GM19468 (cell line): ENCODE measurements around the gene RERE.
"Not testable (repeated sequence)": the region's sequence is repeated elsewhere in the genome, so short reads cannot be mapped to it uniquely, and the experiment has no call there.

ENCODE experiments used
- ATAC-seq: cut with Tn5 transposase; IDR thresholded peaks from one replicate; pipeline ENCODE4 v1.9.1; 2021; ENCODE audit warnings: mild to moderate bottlenecking, moderate library complexity, moderate number of reproducible peaks; ENCODE audit not compliant: unreplicated experiment; ENCODE audit errors: extremely low read depth

Gene RERE

DNA sequence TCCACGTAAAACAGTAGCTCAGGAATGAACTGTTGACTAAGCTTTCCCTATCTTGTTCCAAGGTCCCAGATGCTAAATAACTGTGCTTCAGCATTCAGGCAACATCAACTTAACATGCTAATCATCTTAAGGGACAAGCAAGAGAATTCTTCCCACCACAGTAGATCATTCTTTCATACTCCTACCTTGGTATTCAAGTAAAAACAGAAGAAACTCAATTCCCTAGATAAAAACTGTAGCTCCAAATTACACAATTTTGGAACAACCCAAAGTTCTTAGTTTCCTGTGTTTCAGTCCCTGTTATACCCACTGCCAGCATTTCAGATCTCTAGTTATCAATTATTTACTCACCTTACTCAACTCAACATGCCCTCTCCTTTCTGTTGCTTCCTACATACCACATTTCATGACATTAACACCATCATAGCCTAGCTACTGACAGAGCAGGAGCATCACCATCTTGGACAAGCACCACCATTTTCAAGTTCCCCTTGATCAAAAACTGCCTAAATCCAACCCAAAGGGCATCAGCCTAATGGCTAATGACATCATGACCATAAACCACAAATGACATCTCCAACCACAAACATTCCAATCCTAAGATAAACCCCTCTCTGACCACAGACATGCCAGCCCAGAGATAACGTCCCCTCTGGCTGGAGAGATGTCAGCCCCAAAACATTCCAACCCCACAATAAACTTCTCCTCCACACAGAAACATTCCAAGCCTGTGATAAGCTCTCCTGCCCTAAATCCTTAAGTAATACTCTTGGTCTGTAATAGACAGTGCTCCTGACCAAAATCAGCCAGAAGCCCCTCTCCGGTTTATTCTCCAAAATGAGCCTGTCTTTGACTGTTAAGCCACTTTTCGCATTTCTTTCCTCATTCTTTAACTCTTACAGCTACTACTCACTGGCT is 191.2 kb downstream of the RERE start:
- no peak for ATAC-seq

DNA sequence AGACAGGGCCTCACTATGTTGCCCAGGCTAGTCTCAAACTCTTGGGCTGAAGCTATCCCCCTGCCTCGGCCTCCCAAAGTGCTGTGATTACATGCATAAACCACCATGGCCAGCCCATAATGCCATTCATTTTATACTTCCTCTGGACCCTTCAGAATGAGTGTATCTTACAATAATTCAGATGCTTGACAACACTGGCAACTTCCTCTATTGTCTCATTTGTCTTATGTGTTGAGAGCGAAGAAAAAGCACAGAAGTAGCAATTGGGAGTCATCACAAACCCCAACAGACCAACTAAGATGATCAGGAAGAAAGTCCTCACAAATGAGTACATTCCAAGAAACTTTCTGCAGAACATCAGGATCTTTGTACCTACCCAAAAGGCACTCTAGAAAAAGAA is 191.9 kb downstream of the RERE start:
- no peak for ATAC-seq

DNA sequence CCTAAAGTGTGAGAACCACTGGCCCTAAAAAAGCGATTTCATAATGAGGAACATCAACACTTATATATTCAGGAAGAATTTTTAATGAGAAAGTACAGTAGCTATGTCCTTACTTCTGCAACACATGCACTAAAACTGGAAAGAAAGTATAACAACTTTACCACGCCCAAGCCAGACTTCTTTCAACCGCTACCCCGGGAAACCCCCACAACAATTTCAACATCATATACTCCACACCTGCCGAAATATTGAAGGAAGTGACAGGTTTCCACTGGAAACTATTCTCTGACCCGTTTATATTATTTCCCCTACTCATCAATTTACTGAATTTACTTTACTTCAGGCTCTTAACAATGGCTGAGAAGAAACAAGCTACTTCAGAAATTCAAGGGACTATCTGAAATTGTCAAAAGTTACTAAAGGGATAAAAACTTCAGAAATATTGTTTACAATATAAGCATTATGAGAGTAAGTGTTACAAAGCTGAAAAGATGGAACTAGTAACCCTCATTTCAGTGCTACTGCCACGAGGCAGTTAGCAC is 193.7 kb downstream of the RERE start:
- not testable (repeated sequence) for ATAC-seq

DNA sequence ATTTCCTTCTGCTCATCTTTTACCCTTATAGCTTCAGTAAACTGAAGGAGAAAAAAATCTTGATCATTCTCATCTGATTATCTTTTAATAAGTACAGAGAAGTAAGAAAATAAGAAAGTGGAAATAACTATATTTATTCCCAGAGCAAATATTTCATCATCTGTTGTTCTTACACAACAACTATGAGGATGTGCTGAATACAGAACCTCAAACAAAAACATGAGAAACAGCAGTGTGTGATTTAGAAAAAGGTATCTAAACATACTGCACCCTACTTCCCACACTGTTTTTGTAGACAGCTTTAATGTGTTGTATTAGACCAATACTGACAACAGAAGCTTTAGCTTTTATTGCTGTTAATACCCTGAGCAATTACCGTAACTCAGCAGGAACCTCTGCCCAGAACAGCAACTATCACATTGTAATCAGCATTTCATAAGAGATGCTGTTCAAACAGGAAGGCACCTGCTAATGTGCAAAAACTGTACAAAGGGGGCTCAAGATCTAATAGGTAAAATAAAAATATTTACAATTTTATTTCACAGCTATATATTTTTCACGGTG is 195.6 kb downstream of the RERE start:
- ATAC-seq: not testable (repeated sequence)

DNA sequence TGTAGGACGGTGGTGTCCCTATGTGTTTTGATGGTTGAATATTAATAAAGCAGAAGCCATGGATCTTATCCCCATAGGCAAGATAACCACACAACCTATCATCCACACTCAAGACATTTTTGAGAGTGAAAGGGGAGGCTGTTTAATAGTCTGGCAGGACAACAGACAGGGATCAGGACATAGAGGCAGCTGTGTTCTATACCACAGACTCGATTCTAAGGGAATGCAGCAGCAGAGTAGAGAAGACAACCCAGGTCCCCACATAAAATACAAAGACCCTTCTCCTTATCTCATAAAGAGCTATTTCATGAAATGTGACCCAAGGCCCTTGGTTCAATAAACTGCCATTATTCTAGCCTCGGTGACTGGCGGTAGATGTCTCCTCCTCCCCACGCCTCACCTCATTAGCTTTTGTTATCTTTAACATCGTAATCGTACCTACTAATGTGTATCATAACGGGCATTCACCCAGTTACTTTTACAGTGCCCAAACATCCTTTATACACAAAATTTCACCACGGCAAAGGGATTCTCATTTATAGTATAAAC is 196.3 kb downstream of the RERE start:
- ATAC-seq: not testable (repeated sequence)

DNA sequence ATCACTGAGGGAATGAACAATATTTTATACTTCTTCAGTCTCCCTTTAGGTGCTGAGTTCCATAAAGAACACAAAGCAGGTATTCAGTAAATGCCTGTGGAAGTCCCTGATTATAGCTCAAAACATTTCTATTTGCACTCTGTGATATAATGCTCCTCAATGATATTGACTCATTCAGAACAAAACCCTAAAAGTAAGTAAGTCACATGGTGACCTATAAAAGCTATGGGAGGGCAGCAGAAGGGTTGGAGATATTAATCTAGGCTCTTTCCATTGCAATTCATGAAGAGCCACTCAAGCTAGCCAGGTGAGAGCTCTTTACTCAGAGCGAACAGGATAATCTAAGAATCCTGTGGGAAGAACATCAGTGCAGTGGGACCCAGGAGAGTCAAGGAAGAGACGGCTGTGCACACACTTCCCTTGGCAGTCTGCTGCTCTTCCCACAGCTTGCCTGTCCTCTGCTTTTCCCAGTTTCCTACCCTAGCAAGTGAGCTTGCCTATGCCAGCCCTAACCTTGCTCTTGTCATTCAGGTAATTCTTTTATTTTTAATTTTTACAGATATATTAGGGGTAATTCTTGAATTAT is 197.4 kb downstream of the RERE start:
- ATAC-seq: not testable (repeated sequence)

DNA sequence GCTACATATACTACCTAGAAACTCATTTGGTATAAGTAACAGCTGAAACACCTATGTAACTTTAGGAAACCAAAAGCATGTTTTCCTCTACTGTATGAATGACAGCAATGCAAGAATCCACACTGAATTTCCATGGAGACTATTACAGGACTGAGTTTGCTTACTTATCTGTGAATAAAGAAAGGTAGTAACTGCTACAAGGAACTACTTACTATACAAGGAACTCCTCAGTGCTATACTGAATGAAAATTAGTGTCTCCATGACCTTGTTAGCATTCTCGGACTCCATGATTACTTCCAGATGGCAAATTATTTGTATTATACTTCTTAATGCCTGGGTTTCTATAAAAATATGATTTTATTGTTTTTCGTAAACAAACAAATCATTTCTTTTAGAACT is 198.0 kb downstream of the RERE start:
- not testable (repeated sequence) for ATAC-seq

DNA sequence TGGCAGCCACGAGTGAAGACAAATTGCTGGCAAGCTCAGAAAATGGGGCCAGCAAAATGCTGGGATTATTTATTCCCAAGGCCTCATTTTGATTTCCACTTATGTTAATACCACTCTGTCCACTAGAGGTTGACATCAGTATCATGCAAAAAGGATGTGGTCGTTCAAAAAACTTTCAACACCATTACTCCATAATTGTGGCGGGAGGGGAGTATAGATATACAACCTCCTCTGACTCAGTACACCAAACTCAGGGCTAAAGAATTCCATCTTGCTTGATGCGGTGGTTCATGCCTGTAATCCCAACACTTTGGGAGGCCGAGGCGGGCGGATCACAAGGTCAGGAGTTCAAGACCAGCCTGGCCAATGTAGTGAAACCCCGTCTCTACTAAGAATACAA is 200.6 kb downstream of the RERE start:
- not testable (repeated sequence) for ATAC-seq

DNA sequence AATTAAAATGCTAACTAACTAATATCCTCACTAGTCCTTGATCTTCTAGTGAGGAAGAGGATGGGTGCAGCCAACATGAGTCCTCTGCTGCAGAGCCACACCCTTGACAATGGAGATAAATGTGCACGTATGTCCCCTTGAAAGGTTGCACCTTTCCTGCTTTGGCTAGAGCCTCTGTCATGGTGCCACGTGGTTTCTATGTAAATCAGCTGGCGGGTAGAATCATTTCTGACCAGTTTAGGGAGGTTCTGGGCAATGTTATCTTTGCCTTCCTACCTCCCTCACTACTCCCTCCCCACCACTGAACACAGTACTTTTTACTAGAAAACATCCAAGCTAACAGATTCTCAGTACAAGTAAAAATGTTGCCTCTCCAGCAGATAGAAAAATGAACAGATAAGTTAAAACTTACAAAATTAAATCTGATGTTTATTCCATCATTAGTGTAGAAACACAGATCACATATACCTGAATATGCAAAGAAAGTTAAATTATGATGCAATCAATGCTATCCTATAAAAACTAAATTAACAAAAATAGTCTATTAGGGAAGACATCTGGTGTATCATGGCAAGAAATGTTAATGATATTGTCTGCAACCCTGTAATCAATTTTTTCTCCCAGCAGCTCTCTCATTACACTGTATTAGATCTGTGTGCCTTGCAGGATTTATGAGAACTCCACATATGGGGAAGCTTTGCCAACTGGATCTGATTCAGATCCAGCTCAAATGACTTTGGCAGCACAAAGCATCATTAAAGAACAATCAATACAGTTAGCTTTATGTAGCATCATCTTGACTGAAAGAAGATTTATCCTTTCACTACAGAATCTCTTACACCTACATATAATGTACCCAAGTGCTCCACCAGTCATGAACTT is 205.6 kb downstream of the RERE start:
- not testable (repeated sequence) for ATAC-seq

DNA sequence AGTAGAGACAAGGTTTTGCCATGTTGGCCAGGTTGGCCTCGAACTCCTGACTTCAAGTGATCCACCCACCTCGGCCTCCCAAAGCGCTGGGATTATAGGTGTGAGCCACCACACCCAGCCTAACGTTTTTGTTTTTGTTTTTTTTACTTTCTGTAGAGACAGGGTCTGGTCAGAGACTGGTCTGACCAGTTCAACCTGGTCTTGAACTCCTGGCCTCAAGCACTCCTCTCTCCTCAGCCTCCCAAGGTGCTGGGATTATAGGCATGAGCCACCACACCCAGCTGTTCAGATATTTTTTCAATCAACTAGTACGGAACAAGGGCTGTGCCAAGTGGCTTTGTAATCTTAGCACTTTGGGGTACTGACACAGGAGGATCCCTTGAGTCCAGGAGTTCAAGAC is 209.5 kb downstream of the RERE start:
- ATAC-seq: no peak

DNA sequence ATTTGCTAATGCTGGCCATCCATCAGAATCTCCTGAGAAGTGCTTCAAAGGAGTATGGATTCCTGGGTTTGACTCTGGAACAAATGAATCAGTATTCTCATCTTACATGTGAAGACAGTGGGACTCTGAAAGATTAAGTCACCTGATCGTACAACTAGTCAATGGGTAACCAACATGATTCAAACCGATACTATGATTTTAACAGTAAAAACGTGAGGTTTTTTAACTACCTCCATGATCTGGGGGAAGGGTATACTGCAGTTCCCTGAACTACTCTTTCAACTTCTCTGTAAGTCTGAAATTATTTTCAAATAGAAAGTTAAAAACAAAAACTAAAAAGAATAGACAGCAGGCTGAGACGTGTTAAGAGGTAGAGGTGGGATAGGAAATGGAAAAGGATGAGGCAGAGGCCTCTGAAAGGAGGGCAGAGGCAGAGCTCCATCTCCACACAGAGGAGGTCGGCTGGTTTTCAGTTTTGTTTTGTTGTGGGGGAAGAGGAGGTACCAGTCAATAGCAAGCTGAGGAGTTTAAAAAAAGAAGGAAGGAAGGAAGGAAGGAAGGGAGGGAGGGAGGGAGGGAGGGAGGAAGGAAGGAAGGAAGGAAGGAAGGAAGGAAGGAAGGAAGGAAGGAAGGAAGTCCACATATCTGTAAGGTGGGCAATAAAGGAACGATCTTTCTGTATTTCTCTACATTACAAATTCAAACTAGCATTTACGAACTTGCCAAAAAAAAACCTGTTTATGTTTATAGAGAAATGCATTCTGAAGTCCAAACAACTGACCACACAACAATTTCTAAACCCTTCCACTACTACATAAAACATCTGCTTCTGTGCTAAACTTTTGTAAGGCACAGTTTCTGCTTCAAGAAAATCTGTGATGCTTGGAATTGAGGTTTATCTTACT is 213.1 kb downstream of the RERE start:
- peak; percentile 72 for ATAC-seq

DNA sequence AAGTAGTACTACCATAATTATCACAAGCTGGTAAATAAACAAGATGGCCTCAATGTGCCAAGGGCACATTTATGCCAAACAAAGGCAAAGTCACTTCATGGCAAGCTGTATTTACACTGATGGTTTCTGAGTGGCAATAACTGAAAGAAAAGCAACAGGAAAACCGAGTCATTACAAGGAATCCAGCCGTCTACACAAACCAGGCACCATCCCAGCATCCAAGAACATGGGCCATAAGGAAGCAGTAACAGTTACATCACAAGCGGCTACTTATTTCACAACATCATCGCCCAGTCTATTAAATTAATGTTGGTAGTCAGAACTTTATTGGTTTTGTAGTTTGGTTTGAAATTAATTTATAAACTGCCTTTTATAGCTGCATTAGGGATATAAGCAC is 214.2 kb downstream of the RERE start:
- no peak for ATAC-seq

DNA sequence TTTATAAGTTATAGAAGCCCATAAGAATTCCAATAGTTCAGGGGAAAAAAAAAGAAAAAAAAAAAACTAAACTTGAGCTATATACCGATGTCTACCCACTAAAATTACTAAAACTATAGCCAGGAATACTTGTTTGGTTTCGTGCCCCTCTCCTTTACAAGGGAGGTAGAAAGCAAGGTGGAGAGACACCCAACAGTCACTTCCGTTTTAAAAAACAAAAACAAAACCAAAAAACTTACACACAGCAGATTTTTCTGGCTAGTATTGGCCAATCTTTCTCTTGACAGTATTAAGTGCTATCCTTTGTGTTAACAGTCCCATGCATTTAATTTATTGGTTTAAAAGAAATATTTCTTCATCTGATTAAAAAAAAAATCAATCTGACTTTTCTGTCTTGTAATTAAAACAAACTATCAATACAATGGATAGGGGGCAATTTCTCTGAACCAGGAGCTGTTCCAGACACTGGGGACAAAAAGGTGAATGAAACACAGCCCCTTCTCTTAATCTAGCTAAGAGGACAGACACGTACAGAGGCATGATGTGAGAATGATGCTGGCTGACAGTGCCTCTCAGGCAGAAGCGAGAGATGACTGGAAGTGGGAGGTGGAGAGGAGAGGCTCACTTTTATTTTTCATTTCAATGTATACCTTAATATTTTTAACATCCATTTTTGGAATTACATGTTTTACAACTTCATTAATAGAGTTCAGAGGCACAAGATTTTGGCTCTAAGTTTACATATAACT is 214.8 kb downstream of the RERE start:
- ATAC-seq: no peak

DNA sequence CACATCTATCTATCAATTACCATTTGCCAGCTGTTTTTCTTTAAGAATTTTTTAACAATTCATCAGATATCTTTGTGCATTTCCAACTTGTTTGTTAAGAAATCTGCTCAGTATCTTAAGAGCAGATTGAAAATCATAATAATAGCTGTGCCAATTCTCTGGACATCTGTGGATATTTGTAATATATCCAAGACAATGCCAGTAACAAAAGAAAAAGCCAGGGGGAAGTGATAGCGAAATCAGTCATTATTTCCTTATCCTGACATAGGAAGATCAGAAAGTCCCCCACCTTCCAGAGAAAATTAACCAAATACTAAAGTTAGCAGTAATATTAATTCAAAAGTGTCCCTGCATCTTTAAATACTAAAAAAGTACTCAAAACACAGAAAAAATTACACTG is 217.1 kb downstream of the RERE start:
- ATAC-seq: no peak

DNA sequence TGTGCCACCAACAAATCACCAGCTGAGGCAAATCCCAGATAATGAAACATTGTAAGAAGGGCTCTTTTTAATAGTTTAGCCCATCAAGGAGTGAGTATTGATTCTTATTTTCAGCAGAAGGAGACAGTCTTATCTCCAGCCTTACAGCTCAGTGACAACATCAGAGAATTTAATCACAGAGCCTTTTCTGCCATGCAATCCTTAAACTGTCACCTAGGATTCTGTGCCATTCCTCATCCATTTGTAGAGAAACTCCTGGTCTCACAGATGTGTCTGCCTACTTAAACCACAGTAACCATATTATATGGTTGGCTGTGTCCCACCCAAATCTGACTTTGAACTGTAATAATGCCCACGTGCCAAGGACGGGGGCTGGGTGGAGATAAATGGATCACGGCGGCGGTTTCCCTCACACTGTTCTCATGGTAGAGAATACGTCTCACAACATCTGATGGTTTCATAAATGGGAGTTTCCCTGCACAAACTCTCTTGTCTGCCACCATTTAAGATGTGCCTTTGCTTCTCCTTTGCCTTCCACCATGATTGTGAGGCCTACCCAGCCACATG is 217.7 kb downstream of the RERE start:
- ATAC-seq: no peak

DNA sequence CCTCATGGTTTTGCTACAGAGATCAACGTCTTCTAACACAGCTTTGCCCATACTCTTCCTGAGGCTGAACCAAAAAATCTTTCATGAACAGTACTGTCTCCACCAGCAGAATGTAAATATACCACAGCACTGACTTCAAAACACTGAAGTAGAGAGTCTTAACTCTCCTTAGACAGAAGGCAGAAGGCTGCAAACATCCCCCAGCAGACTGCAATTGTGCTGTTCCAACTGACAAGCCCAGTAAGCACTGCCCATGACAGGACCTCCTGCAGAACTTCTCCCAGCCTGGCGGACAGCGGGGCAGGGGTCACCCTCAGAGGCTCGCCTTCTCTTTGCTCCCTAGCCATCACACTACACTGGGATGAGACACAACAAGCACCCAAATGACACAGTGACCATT is 218.7 kb downstream of the RERE start:
- no peak for ATAC-seq

DNA sequence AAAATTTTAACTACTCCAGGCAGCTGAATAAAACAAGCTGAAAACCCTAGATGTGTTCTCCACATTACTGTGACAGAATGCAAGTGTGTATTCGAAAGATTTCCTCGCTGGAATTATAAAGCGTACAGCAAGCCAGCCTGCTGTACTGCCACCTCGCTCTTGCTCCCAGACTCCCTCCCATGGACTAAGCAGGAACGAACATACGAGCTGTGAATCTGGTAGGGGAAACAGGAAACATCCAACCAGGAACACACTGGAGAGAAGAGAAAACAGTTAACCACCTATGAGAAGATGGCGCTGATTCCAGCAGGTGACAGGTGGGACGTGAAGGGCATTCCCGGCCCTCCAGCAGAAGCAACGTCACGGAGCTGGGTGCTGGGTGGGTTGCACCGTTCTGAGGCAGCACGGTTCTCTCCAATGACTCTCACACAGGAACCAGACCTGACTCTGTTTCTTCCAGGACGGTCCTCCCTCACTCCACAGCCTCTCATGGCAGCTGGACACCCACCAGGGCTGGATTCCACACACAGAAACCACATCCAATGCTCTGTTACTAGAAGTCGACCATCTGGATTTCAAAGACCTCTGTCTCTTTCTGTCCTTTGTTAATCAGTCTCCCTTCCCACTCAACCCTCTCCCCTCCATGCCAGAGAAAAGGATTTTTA is 219.2 kb downstream of the RERE start:
- ATAC-seq: no peak
